Type B pancreatic cell (in vitro differentiated cells): ENCODE data around the gene TEAD2. TPM values are rescaled to one million over a fixed set of nuclear protein-coding genes. Genes with fewer than 3 reads are reported as not detected.

Experiments
- DNase-seq: peaks from one replicate; pipeline ENCODE4 v3.0.0; 2021; ENCODE audit warnings: mixed read lengths; ENCODE audit not compliant: unreplicated experiment; ENCODE audit errors: extremely low spot score
- H3K27ac Mint-ChIP-seq: 2 replicates; pipeline ENCODE4 v1.8.0; 2021; ENCODE audit warnings: mild to moderate bottlenecking, mixed read lengths
- H3K27me3 Mint-ChIP-seq: 2 replicates; pipeline ENCODE4 v1.8.0; 2021; ENCODE audit warnings: mixed read lengths
- H3K36me3 Mint-ChIP-seq: 2 replicates; pipeline ENCODE4 v1.8.0; 2021; ENCODE audit warnings: mixed read lengths
- H3K4me1 Mint-ChIP-seq: one replicate; pipeline ENCODE4 v1.8.0; 2021; ENCODE audit warnings: mixed read lengths; ENCODE audit not compliant: unreplicated experiment
- H3K4me3 Mint-ChIP-seq: 2 replicates; pipeline ENCODE4 v1.8.0; 2021; ENCODE audit warnings: mild to moderate bottlenecking, mixed read lengths
- H3K9me3 Mint-ChIP-seq: 2 replicates; pipeline ENCODE4 v1.8.0; 2021; ENCODE audit warnings: mixed read lengths
- microRNA-seq: library from miRNA; unstranded; fragments of <30 nt; microRNA quantifications from one replicate; pipeline ENCODE4, GENCODE V29; 2020
- total RNA-seq: library from RNA; stranded (reverse); gene quantifications from 2 replicates; pipeline ENCODE4 v1.2.1, GENCODE V29; 2021; ENCODE audit warnings: low replicate concordance
- TF ChIP-seq, protein P1 (sequence below): fragments of 200-600 bp; sonication (generic); conservative IDR thresholded peaks from 2 replicates; pipeline ENCODE4 v1.5.0; 2021; ENCODE audit warnings: antibody characterized with exemption, mild to moderate bottlenecking

The TEAD2 gene
- total RNA-seq, 1 donor from 2014 or later: 116 TPM

- TF ChIP-seq, protein P1, sequence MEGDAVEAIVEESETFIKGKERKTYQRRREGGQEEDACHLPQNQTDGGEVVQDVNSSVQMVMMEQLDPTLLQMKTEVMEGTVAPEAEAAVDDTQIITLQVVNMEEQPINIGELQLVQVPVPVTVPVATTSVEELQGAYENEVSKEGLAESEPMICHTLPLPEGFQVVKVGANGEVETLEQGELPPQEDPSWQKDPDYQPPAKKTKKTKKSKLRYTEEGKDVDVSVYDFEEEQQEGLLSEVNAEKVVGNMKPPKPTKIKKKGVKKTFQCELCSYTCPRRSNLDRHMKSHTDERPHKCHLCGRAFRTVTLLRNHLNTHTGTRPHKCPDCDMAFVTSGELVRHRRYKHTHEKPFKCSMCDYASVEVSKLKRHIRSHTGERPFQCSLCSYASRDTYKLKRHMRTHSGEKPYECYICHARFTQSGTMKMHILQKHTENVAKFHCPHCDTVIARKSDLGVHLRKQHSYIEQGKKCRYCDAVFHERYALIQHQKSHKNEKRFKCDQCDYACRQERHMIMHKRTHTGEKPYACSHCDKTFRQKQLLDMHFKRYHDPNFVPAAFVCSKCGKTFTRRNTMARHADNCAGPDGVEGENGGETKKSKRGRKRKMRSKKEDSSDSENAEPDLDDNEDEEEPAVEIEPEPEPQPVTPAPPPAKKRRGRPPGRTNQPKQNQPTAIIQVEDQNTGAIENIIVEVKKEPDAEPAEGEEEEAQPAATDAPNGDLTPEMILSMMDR: no peak
- DNase-seq: no peak
Measured at GRCh38 chr19:49297403-49297802, 64.8 kb downstream of the TEAD2 start.

DNA sequence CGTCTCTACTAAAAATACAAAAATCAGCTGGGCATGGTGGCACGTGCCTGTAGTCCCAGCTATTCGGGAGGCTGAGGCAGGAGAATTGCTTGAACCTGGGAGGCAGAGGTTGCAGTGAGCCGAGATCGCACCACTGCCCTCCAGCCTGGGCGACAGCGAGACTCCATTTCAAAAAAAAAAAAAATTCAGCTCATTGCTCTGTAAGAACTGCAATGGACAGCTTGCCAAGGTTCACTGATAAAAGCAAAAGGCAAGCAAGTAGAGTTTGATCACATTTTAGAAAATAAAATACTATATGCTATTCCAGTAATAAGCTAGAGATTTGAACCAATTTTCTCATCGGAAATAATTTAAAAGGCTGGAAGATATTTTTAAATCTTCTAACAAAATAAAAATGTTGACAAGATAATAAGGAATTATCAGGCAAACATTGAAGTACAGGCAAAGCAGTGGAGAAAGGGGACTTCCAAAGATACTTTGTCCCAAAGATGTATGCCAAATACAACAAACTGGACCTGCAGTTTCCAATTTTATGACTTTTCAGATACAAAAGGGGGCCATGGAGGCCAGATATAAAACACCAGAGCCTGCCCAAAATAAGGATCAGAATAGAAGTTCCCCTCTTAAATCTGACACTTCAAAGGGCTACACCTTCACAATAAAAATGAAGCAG, 66.9 kb downstream of the TEAD2 start:
- no peak overlapping the region for H3K27ac Mint-ChIP-seq
- H3K36me3 Mint-ChIP-seq: no peaks in the 10 kb centered on the region
- TF ChIP-seq, protein P1: no peak
- no peaks in the 10 kb centered on the region for H3K4me1 Mint-ChIP-seq
- H3K27me3 Mint-ChIP-seq: no peaks in the 10 kb centered on the region
- no peak for DNase-seq
- H3K9me3 Mint-ChIP-seq: no peaks in the 10 kb centered on the region
- no peak overlapping the region for H3K4me3 Mint-ChIP-seq

More at GRCh38 chr19:49297403-49297802, 64.8 kb downstream of the TEAD2 start:
- Mint-ChIP-seq H3K27ac (no peak overlapping the region), H3K4me3 (no peak overlapping the region), H3K36me3 (no peaks in the 10 kb centered on the region), H3K4me1 (no peaks in the 10 kb centered on the region), H3K9me3 (no peaks in the 10 kb centered on the region), H3K27me3 (no peaks in the 10 kb centered on the region)

DNA sequence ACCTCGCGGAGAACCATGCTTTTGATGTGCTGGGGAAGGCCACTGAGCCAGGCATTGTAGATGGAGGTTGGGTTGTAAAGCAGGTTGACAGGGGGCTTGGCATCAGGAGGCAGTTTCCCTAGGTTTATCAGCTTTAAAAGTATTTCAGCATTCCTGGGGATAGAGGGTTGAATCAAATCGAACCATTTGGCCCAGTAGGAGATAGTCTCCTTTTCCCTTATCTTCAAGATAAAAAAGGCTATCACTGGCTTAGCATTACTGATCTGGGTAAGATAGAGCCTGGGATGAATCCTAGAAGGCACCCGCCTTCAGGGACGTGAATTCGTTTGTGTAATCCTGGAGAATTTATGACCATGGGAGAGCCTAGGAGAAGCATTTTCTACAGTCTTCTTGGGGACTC, 67.8 kb downstream of the TEAD2 start:
- no peak overlapping the region for H3K4me3 Mint-ChIP-seq
- H3K4me1 Mint-ChIP-seq: no peaks in the 10 kb centered on the region
- no peaks in the 10 kb centered on the region for H3K9me3 Mint-ChIP-seq
- no peaks in the 10 kb centered on the region for H3K27me3 Mint-ChIP-seq
- TF ChIP-seq, protein P1: no peak
- no peak overlapping the region for H3K27ac Mint-ChIP-seq
- DNase-seq: no peak
- H3K36me3 Mint-ChIP-seq: no peaks in the 10 kb centered on the region

Small RNAs within 50 kb of the gene (microRNA-seq; reads per million reads assigned to microRNA genes)
- not detected for gene MIR4324

Other genes starting within 250 kb of the TEAD2 start
- gene LIN7B, start 248.0 kb downstream of the TEAD2 start, total RNA-seq: 10.6 TPM in 2 replicates
- 2.3 and 2.6 TPM in 2 replicates for gene C19orf73, start 243.3 kb downstream of the TEAD2 start, total RNA-seq
- 15.2 and 17.8 TPM in 2 replicates for gene PPFIA3, start 242.9 kb downstream of the TEAD2 start, total RNA-seq
- 3.2 TPM in 1 of 2 replicates, not detected in the other for gene HRC, start 207.0 kb downstream of the TEAD2 start, total RNA-seq
- gene TRPM4, start 204.6 kb downstream of the TEAD2 start, total RNA-seq: 33.1 and 41.5 TPM in 2 replicates
- 0.31 and 3.5 TPM in 2 replicates for gene SLC6A16, start 37.2 kb downstream of the TEAD2 start, total RNA-seq
- gene CD37, start 27.0 kb downstream of the TEAD2 start, total RNA-seq: not detected in 2 replicates
- gene DKKL1, start 1.5 kb upstream of the TEAD2 start, total RNA-seq: 0.90 and 9.4 TPM in 2 replicates
- not detected in 2 replicates for gene KASH5, start 25.8 kb upstream of the TEAD2 start, total RNA-seq
- gene PTH2, start 61.0 kb upstream of the TEAD2 start, total RNA-seq: not detected in 2 replicates
- gene GFY, start 63.0 kb upstream of the TEAD2 start, total RNA-seq: not detected in 2 replicates
- 0.19 TPM in 1 of 2 replicates, not detected in the other for gene SLC17A7, start 79.1 kb upstream of the TEAD2 start, total RNA-seq
- gene PIH1D1, start 89.4 kb upstream of the TEAD2 start, total RNA-seq: 83.1 and 93.3 TPM in 2 replicates
- gene ALDH16A1, start 90.8 kb upstream of the TEAD2 start, total RNA-seq: 22.7 and 33.7 TPM in 2 replicates
- 1.9 and 2.0 TPM in 2 replicates for gene FLT3LG, start 111.8 kb upstream of the TEAD2 start, total RNA-seq
- gene RPL13A, start 125.2 kb upstream of the TEAD2 start, total RNA-seq: 3,274 and 3,593 TPM in 2 replicates
- gene RPS11, start 134.0 kb upstream of the TEAD2 start, total RNA-seq: 2,401 and 2,461 TPM in 2 replicates
- 102 and 106 TPM in 2 replicates for gene FCGRT, start 150.2 kb upstream of the TEAD2 start, total RNA-seq
- gene RCN3, start 165.6 kb upstream of the TEAD2 start, total RNA-seq: 4.5 and 12.1 TPM in 2 replicates
- gene NOSIP, start 218.1 kb upstream of the TEAD2 start, total RNA-seq: 56.3 and 62.0 TPM in 2 replicates
- 5.1 and 5.2 TPM in 2 replicates for gene PRRG2, start 218.9 kb upstream of the TEAD2 start, total RNA-seq
- 32.0 and 40.0 TPM in 2 replicates for gene PRR12, start 228.8 kb upstream of the TEAD2 start, total RNA-seq